GM21786 (cell line): ENCODE results near the gene MYH7.

ENCODE experiments used
- ATAC-seq: cut with Tn5 transposase; IDR thresholded peaks from one replicate; pipeline ENCODE4 v1.9.1; 2021; ENCODE audit not compliant: unreplicated experiment

MYH7 gene

DNA sequence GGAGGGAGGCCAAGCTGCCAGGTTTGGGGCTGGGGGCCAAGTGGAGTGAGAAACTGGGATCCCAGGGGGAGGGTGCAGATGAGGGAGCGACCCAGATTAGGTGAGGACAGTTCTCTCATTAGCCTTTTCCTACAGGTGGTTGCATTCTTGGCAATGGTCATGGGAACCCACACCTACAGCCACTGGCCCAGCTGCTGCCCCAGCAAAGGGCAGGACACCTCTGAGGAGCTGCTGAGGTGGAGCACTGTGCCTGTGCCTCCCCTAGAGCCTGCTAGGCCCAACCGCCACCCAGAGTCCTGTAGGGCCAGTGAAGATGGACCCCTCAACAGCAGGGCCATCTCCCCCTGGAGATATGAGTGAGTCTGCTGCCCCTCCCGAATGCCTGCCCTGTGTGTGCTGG is 62.4 kb downstream of the MYH7 start:
- ATAC-seq = no peak

DNA sequence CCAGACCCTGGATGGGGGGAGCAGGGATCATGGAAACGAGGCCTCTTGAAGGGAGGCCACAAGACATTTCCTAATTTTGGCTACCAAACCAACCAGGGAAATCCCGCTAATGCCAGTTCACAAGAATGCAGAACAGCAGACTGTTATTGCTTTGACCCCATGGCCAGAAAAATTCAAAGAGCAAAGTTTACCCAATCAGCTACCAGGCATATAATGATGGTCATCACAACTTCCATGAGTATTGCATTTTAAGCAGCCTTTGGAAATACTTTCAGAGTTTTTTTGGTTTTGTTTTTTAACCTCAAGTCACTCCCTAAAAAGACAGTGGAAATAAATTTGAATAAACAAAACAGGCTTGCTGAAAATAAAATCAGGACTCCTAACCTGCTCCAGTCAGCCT is 63.0 kb downstream of the MYH7 start, which contains the start of gene IL25:
Gene IL25 (plus strand): TSS at position 301 of the 400 bp plus-strand sequence.
- ATAC-seq = no peak

DNA sequence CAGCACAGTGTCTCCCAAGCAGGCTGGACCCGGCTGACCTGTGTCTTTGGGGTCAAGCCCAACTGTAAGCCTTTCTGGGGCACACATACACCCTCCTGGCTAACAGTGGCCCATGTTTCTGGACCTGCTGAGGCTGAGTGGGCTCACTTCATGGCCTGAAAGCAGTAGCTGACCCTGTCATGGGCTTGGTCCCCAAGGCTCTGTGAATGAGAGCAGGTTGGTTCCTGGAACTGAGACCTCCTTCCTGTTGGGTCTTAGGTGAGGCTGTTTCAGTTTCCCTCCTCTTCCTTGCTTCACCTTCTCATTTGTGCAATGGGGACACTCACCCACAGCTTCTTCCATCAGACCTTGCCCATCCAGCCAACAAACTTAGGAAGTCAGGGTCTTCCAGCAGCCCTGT is 63.6 kb downstream of the MYH7 start:
- no peak for ATAC-seq

- no peak for ATAC-seq
Observed at GRCh38 chr14:23370221-23370620, 65.2 kb downstream of the MYH7 start.

DNA sequence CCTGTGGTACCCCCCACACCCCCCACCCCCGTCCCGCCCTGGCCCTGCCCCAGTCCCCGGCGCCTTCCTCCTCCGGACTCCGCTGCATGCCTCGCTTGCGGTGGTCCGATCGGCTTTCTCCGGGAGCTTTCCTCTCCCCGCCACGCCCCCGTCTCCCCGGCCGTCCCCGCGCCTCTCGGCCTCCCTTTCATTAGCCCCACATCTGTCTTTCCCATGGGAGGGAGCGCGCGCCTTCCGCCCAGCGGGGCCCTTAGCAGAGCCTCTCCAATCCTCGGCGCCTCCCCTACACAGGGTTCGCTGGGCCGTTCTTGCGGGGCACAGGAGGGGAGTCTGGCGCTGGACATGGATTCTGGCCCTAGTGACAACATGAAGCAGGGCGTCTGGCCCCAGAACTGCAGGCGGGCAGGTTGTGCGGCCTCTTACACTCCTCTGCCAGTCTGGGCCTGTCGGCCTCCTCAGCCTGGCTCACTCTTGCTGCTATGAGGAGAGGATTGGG is 69.0 kb downstream of the MYH7 start:
- no peak for ATAC-seq

DNA sequence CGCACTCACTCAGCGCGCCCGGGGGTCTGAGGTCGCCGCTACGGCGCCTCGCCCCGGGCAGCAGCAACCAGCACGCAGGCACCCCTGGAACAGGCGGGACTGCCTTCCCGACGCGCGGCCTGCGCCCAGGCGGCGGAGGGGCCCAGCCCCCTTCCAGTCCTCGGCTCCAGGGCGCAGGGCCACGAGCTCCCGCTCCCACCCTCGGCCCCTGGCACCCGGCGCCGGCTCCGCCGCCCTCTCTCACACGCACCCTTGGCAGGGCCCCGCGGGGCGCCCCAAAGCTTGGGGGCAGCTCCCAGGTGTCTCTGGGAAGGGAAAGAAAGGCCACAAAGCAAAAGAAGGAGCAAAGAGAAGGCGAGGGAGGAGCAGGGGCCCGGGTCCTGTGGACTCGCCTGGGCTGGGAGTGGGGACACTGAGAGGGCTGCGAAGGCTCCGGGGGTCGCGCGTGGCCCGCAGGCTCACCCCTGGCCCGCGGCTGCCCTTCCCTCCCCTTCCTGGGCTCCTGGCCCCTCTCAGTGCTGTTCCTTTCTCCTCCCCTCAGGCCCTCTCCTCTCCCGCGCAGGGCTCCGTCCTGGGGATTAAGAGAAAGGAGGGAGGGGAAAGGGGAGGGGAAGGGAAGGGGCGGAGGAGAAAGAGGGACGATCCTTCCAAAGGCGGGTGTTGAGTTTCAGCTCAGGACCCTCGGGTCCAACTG is 69.6 kb downstream of the MYH7 start:
- no peak for ATAC-seq

GRCh38 chr14:23365036-23365731 is 70.3 kb downstream of the MYH7 start, which contains the start of gene EFS:
Gene EFS (minus strand): TSS chr14:23365172. CDS start chr14:23365025, 147 bp downstream.
- ATAC-seq = no peak

- ATAC-seq = no peak
Observed at GRCh38 chr14:23364164-23365035, 71.1 kb downstream of the MYH7 start.
